AG04449 (cell line): Measurements from ENCODE around the gene ZNF831.

Experiments used
- CTCF ChIA-PET: fragments of 350-600 bp; formaldehyde crosslinking; extraction: SDS; loops from one replicate; lab custom pipeline; 2021; ENCODE audit warnings: antibody characterized with exemption; lab: Yijun Ruan, JAX
- POLR2A ChIA-PET: fragments of 400-600, 350-600 bp; formaldehyde crosslinking; extraction: SDS; loops from one replicate; lab custom pipeline; 2020; ENCODE audit warnings: antibody characterized with exemption, inconsistent platforms; lab: Yijun Ruan, JAX
- DNase-seq: peaks from one replicate; pipeline ENCODE4 v3.0.0-alpha.2; 2010; ENCODE audit warnings: low read depth, low spot score
- H3K4me3 ChIP-seq: 2 replicates; pipeline ENCODE4 v1.5.1; 2011; ENCODE audit warnings: low read depth, mild to moderate bottlenecking, control low read depth, low read length
- TF ChIP-seq, protein P1 (sequence below): IDR thresholded peaks from one replicate; pipeline ENCODE4 v1.5.1; 2011; ENCODE audit warnings: mild to moderate bottlenecking, moderate library complexity, low read length, control low read depth, inconsistent platforms; ENCODE audit not compliant: insufficient read depth; ENCODE audit errors: missing control alignments

Gene ZNF831

DNA sequence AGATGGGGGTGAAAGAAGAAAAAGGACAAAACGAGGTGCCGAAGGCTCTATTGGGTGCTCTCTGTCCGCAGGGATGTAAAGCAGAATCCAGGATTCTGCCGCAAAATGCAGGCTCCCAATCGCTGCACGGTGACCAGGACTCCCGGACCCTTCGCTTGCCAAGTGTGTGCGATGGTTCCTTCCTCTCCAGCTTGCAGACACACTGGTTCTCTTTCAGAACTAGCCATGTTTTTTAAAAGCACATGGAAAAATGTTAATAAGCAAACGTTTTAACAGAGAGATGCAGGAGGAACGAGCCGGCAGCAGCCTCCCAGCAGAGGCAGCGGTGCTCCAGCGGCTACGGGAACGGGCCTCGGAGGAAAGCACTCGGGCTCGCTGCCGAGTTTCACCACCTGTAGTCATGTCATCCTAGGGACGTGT, 59.6 kb downstream of the ZNF831 start:
- no peak for DNase-seq
- no peak overlapping the region; the same call in 1 of the 2 replicates for H3K4me3 ChIP-seq
- CTCF ChIA-PET, result interaction anchor here (0.6 to 5.2 kb wide), 14 partner anchors 8 to 376 kb away, joined by 3 to 114 read pairs (median 6); no protein-coding TSS in a partner anchor
- POLR2A ChIA-PET, result no interaction called here
- TF ChIP-seq, protein P1, sequence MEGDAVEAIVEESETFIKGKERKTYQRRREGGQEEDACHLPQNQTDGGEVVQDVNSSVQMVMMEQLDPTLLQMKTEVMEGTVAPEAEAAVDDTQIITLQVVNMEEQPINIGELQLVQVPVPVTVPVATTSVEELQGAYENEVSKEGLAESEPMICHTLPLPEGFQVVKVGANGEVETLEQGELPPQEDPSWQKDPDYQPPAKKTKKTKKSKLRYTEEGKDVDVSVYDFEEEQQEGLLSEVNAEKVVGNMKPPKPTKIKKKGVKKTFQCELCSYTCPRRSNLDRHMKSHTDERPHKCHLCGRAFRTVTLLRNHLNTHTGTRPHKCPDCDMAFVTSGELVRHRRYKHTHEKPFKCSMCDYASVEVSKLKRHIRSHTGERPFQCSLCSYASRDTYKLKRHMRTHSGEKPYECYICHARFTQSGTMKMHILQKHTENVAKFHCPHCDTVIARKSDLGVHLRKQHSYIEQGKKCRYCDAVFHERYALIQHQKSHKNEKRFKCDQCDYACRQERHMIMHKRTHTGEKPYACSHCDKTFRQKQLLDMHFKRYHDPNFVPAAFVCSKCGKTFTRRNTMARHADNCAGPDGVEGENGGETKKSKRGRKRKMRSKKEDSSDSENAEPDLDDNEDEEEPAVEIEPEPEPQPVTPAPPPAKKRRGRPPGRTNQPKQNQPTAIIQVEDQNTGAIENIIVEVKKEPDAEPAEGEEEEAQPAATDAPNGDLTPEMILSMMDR, result no peak

DNA sequence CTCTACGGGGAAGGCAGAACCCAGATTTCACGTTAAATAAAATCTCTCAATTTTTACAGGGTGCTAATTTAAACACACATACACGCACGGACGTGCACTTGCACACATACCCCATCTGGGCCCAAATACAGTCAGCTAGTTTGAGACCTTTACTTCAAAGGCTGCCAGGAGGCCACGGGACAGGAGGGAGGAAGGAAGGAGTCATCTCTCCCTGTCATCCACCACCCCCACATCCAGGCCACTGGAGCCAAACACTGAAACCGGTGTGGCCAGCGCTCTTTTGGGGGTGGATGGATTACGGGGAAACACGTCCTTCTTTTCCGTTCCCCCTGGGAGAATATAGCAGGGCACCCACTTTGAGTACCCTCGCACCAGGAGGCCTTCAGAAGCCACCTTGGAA, 60.1 kb downstream of the ZNF831 start:
- CTCF ChIA-PET, result interaction anchor here (1.1 to 5.2 kb wide), 12 partner anchors 10 to 357 kb away, joined by 3 to 114 read pairs (median 4); no protein-coding TSS in a partner anchor
- TF ChIP-seq, protein P1, result no peak
- POLR2A ChIA-PET, result no interaction called here
- H3K4me3 ChIP-seq, result no peak overlapping the region
- no peak for DNase-seq

DNA sequence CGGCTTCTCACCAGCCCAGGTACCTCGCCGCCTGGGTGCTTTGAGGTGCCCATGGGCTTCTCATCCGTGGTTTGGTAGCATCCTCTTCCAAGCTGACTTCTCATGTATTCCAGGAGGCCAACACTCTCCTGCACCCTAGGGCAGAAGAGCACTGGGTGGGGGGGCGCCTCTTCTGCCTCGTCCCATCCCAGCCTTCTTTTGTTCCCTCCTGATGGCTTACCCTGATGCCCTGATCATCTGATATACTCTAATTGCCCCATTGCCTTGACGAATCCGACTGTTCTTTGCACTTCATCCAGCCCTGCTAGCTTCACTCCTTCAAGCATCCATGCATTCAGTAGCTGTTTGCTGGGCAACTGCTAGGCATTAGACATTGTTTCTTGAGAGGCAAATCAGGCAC, 60.6 kb downstream of the ZNF831 start:
- ChIA-PET CTCF (interaction anchor here (1.1 to 5.2 kb wide), 9 partner anchors 10 to 360 kb away, joined by 3 to 114 read pairs (median 5); no protein-coding TSS in a partner anchor), POLR2A (no interaction called here)
- no peak overlapping the region for H3K4me3 ChIP-seq
- DNase-seq, result no peak
- TF ChIP-seq, protein P1, result no peak

DNA sequence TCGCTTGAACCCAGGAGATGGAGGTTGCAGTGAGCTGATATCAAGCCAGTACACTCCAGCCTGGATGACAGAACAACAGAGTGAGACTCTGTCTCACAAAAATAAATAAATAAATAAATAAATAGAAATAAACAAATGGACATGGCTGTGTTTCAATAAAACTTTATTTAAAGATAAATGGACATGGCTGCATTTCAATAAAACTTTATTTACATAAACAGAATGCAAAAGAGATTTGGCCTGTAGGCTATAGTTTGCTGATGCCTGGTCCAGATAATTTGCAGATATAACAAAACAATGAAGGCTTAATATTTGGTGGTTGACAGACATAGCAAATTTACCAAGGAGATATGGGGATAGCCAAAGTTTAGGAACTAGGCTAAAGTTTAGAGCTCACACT, 66.8 kb downstream of the ZNF831 start:
- ChIA-PET POLR2A (no interaction called here), CTCF (interaction anchor here (0.9 to 1.5 kb wide), 2 partner anchors 8 to 225 kb away, joined by 3 to 9 read pairs; no protein-coding TSS in a partner anchor)
- no peak overlapping the region for H3K4me3 ChIP-seq
- TF ChIP-seq, protein P1, result no peak
- no peak for DNase-seq

DNA sequence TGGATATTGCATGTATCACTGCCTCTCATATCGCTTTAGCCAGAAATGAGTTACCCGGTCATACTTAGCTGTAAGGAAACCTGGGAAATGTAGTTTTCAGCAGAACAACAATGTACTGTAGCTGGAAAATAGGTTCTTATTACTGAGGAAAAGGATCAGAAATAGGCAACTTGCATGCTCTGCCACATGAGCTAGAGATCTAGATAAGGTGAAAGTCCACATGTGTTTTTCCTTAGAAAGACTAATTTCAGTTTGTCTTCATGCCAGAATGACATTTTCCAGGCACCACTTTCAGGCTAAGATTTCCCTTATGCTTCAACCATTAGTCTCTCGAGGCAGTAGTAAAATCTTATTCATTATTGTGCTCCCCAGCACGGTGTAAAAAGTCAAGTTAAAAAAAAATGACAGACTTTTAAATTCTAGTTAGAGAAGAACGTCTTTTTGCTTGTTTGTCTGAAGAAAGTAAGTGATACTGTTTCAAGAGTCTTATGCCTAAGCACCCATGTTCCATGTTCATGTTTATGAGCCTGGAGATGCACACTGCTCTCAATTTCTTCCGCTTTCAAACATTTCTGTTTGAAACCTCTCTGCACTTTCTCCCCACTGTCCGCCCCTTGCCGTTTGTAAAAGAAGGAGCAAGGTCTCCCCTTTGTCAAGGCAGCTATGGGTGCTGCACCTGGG, 67.6 kb downstream of the ZNF831 start:
- CTCF ChIA-PET, result interaction anchor here (0.9 to 1.5 kb wide), 3 partner anchors 9 to 225 kb away, joined by 3 to 9 read pairs (median 3); no protein-coding TSS in a partner anchor
- POLR2A ChIA-PET, result no interaction called here

DNA sequence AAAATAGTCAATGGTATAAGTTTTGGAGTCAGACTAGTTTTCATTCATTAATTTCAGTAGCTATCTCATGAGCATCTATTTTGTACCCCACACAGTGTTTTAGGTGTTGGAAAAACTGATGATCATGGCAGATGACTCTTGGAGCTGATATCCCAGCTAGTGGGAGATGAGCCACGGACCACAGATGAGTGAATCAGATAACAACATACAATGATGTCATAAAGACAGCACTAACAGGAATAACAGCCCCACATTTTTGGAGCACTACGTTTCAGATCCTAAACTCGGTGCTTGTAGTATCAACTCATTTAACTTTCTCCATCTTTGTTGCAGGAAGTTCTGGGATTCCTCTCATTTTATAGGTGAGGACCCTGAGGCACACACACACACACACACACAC, 69.0 kb downstream of the ZNF831 start:
- ChIA-PET POLR2A (no interaction called here), CTCF (interaction anchor here (1.8 kb wide), 1 partner anchor 362 kb away, joined by 4 read pairs; no protein-coding TSS in a partner anchor)
- TF ChIP-seq, protein P1, result no peak
- H3K4me3 ChIP-seq, result no peak overlapping the region
- DNase-seq, result no peak

More for the DNA sequence above, 67.6 kb downstream of the ZNF831 start:
- H3K4me3 ChIP-seq, result no peak overlapping the region
- no peak for DNase-seq
- TF ChIP-seq, protein P1, result no peak
